Dedifferentiated amniotic fluid mesenchymal stem cell (primary cell): ENCODE data around the gene DUSP22.

ENCODE experiments used
- DNase-seq: peaks from one replicate; pipeline ENCODE4 v3.0.0-alpha.2; 2016; ENCODE audit errors: extremely low spot score

DUSP22 gene

DNA sequence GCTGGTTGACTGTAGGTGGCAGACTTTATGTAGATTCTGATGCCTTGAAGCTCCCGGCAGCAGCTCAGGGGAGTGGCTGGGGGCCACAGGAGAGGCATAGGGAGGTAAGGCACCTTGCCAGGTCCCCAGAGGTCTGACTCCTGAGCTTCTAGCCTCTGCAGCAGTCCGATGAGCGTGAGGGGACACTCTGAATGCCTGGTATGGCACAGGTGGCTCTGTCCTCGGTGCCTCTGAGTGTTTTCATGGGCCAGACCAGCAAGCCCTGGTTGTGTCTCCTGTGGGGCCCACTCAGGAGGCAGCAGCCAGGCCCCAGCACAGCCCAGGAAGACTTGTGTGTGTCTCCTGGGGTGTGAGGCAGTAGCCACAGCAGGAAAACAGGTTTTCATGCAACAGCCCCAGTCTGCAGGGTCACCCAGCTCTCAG is 59.6 kb downstream of the DUSP22 start:
- DNase-seq: no peak

- DNase-seq: no peak
Observed at GRCh38 chr6:352474-352873, 60.2 kb downstream of the DUSP22 start.

DNA sequence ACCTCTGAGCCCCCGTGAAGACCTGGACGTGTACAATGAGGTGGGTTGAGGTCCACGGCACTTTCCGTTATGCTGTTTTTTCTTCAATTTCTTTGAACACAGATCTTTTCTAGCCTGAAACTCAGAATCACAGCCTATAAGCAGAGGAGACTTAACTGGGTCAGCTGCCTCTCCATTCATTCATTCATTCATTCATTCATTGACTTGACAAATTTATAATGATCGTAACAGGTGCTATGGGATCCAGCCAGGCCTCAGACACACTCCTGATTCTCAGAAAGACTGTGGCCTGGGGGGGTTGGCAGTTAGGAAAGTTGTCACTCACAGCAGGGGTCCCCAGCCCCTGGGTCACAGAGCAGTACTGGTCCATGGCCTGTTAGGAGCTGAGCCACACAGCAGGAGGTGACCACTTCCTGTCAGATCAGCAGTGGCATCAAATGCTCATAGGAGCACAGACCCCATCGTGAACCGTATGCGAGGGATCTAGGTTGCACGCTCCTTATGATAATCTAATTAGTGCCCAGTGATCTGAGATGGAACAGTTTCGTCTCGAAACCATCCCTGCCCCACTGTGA is 60.7 kb downstream of the DUSP22 start:
- DNase-seq: no peak

GRCh38 chr6:353642-354614 is 61.6 kb downstream of the DUSP22 start:
- no peak for DNase-seq

DNA sequence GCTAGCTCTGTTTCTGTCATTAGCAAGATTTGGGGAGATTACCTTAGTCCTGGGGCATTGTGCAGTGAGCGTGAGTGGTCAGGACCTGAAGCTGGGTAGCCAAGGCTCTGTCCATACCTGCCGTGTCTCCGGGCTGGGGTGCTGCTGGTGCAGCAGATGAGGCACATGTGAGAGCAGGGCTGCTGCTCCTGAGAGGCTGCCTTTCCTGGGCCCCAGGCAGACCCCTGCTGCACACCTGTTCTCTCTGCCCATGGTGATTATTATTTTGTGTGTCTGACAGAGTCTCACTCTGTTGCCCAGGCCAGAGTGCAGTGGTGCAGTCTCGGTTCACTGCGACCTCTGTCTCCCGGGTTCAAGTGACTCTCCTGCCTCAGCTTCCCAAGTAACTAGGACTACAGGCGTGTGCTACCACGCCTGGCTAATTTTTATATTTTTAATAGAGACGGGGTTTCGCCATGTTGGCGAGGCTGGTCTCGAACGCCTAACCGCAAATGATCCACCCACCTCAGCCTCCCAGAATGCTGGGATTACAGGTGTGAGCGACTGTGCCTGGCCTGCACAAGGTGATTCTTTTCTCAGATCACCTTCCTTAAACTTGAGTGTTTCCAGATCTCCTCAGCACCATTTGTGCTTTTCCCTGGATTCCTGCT is 62.5 kb downstream of the DUSP22 start:
- no peak for DNase-seq

DNA sequence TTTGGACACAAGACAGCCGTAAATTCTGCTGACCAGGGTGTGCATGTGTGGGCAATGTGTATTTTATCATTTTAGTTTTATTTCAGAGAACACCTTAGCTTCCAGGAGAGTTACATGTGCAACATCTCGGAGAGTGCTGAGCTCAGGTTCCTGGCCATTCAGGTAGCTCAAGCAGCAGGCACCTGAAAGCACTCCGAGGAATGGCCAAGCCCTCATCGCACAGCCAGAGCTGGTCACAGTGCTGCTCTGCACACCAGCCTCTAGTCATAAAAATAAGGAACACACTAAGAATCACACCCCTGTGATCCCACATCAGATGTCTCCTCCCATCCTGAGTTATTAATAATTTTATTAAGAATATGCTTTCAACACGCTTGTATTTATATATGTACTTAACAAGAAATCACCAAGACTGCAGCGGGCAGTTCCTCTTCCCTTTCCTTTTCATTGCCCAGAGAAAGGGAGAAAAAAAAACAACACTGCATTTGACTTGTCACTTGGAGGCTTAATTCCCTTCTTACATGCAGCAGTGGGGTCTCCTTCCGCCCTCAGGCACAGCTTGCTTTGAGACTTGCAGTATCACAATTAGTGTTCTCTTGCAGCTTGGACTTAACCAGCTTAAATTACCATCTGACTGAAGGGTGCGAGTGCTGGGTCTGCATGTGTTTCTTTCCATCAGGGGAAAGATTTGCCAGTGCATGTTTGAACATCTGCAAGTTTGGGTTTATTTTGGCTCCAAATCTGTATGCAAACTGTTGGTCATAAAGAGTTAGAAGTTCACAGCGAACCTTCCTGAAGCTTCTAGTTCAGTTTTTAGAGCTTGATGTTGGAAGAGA is 63.3 kb downstream of the DUSP22 start:
- DNase-seq: no peak

- DNase-seq: no peak
Observed at GRCh38 chr6:356828-357251, 64.6 kb downstream of the DUSP22 start.

- no peak for DNase-seq
Observed at GRCh38 chr6:357261-357790, 65.0 kb downstream of the DUSP22 start.

- DNase-seq: no peak
Observed at GRCh38 chr6:357791-358341, 65.6 kb downstream of the DUSP22 start.

GRCh38 chr6:358432-358831 is 66.1 kb downstream of the DUSP22 start:
- DNase-seq: no peak

DNA sequence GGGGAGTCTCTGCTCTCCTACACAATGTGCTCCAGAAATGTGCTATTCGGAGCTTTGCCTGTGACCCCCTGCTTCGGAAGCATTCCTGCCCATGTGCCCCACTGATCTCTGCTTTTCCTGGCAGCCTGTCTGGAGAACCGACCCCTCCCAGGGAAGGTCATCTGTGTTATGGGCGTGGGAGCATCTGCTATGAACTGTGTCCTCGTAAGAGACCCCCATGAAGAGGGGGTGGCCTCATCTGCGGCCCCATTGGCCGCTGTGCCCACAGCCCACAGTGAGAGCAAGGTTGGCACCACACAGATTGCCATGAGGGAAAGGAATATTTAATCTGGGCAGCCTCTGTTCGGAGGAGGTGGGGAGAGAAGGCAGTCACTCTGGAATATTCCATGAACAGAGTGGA is 66.6 kb downstream of the DUSP22 start:
- DNase-seq: no peak

DNA sequence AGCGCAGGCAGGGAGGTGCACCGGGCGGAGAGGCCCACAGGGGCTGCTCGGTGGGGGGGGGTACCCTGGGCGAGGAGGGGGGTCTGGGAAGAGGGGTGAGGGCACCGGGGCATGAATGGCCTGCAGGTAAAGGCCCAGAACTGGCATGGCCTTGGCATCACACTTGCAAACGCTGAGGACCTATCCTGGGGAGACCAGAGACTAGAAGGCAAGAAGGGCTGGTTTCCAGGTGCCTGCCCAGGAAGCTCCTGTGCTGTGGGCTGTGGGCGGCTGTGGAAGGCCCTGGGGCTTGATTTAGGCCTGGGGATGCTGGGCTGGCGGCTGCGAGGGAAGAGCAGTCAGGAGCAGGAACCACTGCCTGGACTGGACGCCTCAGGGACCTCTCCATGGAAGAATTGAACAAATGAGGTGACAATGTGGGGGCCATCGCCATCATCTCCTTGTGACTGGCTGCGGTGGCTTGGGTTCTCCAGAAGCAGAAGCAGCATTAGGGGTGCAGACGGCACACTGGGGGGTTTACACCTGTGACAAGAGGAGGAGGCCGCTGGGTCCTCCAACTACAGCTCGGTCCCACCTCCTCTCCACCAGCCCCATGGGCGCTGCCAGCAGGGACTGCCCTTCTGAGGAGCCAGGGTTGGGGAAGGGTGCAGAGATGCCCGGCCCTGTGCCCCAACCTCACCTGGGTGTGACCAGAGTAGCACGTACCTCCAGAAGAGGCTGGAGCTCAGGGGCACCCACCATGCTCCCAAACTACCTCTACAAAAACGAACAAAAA is 67.2 kb downstream of the DUSP22 start:
- DNase-seq: no peak

DNA sequence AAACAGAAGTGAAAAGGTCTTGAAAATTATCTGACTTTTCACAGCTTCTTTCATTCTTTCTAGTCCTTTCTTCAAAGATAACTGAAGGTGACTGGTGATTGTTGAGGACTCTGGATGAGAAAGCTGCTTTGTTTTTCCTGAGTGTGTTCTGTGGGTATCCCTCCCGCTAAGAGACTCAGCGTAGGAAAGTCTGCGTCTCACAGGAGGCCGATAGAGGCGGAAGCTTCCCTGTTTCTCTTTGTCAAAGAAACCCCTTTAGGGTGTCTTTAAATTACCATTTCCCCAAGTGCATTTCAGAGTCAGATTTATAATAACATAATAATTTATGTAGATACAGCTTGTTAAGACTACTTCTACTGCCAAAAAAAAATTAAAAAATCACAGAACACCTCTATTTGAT is 68.1 kb downstream of the DUSP22 start:
- DNase-seq: no peak

DNA sequence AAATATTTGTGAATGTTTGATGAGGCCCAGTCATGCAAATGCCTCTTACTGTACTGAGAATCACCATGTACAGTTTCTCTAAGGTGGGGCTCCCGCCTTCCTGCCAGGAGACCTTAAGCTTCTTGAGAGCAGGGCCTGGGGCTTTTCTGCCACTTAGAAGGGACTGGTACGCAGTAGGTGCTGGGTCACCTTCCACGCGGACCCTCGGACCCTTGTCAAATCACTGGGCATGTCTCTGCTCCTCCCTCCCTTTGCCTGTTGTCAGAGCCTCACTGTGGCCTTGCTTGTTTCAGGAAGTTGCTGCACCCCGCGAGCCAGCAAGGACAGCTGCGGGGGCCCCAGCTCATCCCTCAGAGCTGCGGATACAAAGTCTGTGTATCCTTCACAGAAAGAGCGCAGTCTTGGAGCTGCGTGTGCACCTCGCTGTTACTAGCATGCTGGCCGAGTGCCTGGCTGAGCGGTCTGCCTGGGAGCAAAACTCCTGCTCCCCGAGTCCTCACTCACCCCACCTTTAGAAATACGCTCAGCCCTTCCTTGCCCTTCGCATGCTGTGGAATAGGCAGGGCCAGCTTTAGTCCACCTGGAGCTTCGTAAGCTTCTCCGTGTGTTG is 68.6 kb downstream of the DUSP22 start:
- DNase-seq: no peak

- no peak for DNase-seq
Observed at GRCh38 chr6:361411-362132, 69.3 kb downstream of the DUSP22 start.

DNA sequence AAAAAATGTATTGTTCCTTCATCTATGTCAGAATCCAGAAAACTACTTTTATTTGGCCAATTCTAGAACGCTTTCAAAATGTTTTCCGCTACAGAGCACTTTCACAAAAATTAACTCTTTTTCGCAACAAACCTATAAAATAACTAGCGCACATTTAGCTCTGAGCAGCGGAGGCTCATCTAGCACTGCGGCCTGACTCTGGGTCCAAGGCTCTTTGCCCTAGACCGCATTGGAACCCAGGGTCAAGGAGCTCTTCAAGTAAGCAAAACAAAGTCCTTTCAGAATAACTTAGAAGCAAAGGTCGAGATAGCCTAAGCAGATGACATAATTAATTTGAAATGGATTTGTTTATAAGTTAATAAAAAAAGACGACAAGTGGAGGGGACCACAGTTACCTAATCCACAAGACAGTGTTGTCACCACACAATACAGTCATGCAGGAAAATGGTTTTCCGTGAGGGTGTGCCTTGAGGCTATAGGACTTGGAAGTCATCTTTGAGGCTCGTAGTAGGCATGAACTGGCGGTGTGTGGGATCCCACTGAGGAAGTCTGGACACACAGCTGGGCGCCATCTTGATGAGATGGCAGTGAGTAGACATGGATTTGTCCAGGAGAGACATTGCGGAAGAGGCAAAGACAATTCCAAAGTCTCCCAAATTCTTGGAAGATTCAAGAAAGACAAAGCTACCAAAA is 70.1 kb downstream of the DUSP22 start:
- DNase-seq: no peak

GRCh38 chr6:362924-363249 is 70.6 kb downstream of the DUSP22 start:
- DNase-seq: no peak

- no peak for DNase-seq
Observed at GRCh38 chr6:363291-363690, 71.0 kb downstream of the DUSP22 start.

DNA sequence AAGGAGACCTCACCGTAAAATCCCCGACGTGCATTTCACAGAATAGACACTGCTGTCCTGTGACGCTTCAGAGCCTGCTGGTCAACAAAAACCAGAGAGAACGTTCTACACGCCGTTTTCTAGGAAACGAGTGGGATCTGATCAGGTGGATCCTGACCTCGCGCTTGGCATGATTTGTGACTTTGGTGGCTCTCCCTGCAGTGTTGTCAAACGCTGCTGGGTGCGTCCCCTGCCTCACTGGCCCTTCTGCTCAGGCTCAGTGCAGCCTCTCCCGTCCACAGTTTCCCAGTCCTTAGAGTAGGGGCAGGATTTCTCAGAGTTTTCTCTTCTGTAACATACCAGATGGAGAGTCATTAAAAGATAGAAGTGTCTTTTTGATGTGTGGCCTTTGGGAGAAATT is 71.6 kb downstream of the DUSP22 start:
- DNase-seq: no peak
